Cardiac muscle cell (in vitro differentiated cells and primary cell): ENCODE results near the gene AMZ1. TPM values are rescaled to one million over a fixed set of nuclear protein-coding genes. Genes with fewer than 3 reads are reported as not detected.

ENCODE experiments used
- DNase-seq, 2 donors: peaks; one replicate each; pipeline versions ENCODE4 v3.0.0 to v3.0.0-alpha.2; 2010 to 2017; ENCODE audit warnings: low read depth in 1 of 2, low spot score in 1 of 2
- H3K27ac ChIP-seq: fragments of 200-600 bp; sonication (generic); 2 replicates; pipeline ENCODE4 v1.5.1; 2016
- H3K27me3 ChIP-seq: fragments of 200-600 bp; sonication (generic); 2 replicates; pipeline ENCODE4 v1.6.0; 2016; ENCODE audit warnings: control low read depth
- H3K36me3 ChIP-seq: fragments of 200-600 bp; sonication (generic); 2 replicates; pipeline ENCODE4 v1.5.1; 2016; ENCODE audit warnings: control low read depth
- H3K4me1 ChIP-seq: fragments of 200-600 bp; sonication (generic); 2 replicates; pipeline ENCODE4 v1.8.1; 2017; ENCODE audit warnings: low read depth, mild to moderate bottlenecking, mixed run types
- H3K4me3 ChIP-seq: fragments of 200-600 bp; sonication (generic); 2 replicates; pipeline ENCODE4 v1.5.1; 2016; ENCODE audit warnings: mild to moderate bottlenecking
- H3K9me3 ChIP-seq: fragments of 200-600 bp; sonication (generic); 2 replicates; pipeline ENCODE4 v1.5.1; 2017; ENCODE audit warnings: low read depth, mild to moderate bottlenecking, control low read depth
- polyA plus RNA-seq: library from polyadenylated mRNA; unstranded; fragments of >200 nt; fragmentation: Nextera tagmentation; extraction: Ambion mirVana; gene quantifications from 2 replicates; pipeline ENCODE4 v1.2.1, GENCODE V29; 2016
- total RNA-seq: library from RNA; depleted of rRNA; stranded (reverse); fragments of >200 nt; gene quantifications from 2 replicates; pipeline ENCODE4 v1.2.3, GENCODE V29; 2016
- TF ChIP-seq, protein P1 (sequence below): IDR thresholded peaks from 2 replicates; pipeline ENCODE4 v1.5.1; 2012; ENCODE audit warnings: low read depth, mild to moderate bottlenecking, low read length

The AMZ1 gene
- total and polyA plus RNA-seq, 2 experiments from 2014 or later = 0.80 to 1.6 TPM

DNA sequence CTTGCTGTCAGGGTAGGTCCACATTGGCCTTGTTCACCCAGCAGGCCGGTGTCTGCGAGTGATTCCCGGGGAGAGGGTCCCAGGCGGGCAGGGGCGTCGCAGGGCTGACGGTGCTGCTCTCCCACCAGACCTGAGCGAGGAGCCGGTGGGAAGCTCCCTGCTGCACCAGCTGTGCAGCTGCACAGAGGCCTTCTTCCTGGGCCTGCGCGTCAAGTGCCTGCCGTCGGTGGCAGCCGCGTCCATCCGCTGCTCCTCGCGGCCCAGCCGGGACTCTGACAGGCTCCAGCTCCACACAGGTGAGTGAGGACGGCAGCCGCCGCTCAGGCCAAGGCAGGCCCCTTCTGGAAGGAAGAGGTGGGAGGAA lies 14.6 kb downstream of the AMZ1 start:
- no peak overlapping the region for H3K27ac ChIP-seq
- H3K4me3 ChIP-seq = no peak overlapping the region
- H3K4me1 ChIP-seq = no peaks in the 10 kb centered on the region
- DNase-seq = no peak
- no peaks in the 10 kb centered on the region for H3K9me3 ChIP-seq
- H3K36me3 ChIP-seq = no peaks in the 10 kb centered on the region
- TF ChIP-seq, protein P1, sequence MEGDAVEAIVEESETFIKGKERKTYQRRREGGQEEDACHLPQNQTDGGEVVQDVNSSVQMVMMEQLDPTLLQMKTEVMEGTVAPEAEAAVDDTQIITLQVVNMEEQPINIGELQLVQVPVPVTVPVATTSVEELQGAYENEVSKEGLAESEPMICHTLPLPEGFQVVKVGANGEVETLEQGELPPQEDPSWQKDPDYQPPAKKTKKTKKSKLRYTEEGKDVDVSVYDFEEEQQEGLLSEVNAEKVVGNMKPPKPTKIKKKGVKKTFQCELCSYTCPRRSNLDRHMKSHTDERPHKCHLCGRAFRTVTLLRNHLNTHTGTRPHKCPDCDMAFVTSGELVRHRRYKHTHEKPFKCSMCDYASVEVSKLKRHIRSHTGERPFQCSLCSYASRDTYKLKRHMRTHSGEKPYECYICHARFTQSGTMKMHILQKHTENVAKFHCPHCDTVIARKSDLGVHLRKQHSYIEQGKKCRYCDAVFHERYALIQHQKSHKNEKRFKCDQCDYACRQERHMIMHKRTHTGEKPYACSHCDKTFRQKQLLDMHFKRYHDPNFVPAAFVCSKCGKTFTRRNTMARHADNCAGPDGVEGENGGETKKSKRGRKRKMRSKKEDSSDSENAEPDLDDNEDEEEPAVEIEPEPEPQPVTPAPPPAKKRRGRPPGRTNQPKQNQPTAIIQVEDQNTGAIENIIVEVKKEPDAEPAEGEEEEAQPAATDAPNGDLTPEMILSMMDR = no peak
- H3K27me3 ChIP-seq = no peaks in the 10 kb centered on the region

DNA sequence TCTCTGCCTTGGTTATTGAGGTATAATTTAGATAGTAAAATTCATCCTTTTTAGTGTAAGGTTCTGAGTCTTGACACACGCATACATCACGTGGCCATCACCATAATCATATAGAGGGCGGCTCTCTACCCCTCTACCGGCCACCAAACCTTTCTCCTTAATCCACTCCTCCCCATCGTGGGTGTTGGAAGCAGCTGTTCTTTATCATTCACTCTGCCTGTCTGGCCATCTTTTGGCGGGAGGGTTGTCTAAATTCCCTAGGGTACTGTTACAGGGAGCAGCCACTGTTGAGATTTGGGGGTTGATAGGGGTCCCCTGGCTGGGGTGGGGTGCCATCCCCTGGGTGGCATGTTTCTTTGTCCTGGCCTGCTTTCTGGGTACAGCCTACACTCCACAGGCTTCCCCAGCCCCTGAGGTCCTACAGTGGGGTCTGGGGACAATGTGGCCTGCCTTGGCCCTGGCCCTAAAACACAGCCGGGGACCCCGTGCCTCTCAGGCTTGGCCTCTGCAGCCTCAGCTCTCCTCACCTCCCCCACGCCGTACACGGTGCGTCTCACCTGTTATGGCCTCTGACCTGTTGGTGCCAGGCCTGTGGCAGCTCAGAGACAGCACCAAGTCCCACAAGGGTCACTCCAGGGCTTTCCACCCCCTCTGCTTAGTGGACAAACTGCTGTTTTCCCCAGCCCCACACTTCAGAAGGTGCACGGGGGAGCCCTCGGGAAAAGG lies 17.5 kb downstream of the AMZ1 start:
- no peaks in the 10 kb centered on the region for H3K9me3 ChIP-seq
- peaks cover 6% of the 10 kb centered on the region for H3K4me1 ChIP-seq
- no peaks in the 10 kb centered on the region for H3K36me3 ChIP-seq
- no peaks in the 10 kb centered on the region for H3K27me3 ChIP-seq
- no peak overlapping the region for H3K4me3 ChIP-seq
- DNase-seq = no peak
- TF ChIP-seq, protein P1 = no peak
- no peak overlapping the region for H3K27ac ChIP-seq

DNA sequence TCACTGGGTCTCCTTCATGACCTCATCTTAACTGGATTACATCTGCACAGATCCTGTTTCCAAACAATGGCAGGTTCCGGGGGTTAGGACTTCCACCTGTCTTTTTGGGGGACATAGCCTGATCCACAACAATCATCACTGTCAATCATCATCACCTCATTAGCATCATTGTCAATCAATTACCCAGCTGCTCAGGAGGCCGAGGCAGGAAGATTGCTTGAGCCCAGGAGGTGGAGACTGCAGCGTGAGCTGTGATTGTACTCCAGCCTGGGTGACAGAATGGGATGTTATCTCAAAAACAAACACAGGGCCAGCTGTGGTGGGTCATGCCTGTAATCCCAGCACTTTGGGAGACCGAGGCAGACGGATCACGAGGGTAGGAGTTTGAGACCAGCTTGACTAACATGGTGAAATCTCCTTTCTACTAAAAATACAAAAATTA lies 18.7 kb downstream of the AMZ1 start:
- Histone ChIP-seq H3K4me3 (no peak overlapping the region), H3K27me3 (no peaks in the 10 kb centered on the region), H3K9me3 (no peaks in the 10 kb centered on the region), H3K4me1 (peaks cover 8% of the 10 kb centered on the region), H3K36me3 (no peaks in the 10 kb centered on the region), H3K27ac (no peak overlapping the region)
- DNase-seq = peak in 1 of 2 donors; percentile 20
- TF ChIP-seq, protein P1 = no peak

DNA sequence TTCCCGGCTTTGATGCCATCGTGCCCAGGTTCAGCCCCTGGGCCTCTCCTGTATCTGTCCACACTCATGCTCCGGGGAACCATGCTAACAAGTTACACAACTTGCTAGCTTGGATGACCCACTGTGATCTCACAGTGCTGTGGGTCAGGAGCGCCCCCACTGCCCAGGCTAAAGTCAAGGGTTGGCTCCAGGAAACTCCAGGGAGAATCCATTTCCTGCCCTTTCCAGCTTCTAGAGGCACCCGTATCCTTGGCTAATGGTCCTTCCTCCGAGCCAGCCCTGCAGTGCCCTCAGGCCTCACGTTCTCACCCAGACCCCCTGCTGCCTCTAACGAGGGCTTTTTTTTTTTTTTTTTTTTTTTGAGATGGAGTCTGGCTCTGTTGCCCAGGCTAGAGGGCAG lies 19.5 kb downstream of the AMZ1 start:
- no peaks in the 10 kb centered on the region for H3K27me3 ChIP-seq
- H3K4me3 ChIP-seq = no peak overlapping the region

DNA sequence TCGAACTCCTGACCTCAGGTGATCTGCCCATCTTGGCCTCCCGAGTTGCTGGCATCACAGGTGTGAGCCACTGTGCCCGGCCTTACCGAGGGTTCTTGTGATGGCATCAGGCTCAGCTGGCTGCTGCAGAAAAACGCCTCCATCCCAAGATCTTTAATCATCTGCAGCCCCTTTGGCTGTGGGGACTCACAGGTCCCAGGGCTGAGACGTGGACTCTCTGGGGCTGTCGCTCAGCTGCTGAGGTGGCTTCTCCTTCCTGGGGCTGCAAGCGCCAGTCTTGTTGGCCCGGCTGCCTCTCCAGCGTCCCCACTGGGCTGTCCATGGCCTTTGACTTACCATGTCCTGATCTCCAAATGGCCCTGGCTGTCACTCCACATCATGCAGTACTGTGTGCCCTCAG lies 20.0 kb downstream of the AMZ1 start:
- no peaks in the 10 kb centered on the region for H3K27me3 ChIP-seq
- H3K36me3 ChIP-seq = no peaks in the 10 kb centered on the region
- H3K4me1 ChIP-seq = peaks cover 21% of the 10 kb centered on the region
- no peak overlapping the region for H3K4me3 ChIP-seq
- no peak for DNase-seq
- H3K27ac ChIP-seq = no peak overlapping the region
- TF ChIP-seq, protein P1 = no peak
- H3K9me3 ChIP-seq = no peaks in the 10 kb centered on the region

More for the DNA sequence above, 19.5 kb downstream of the AMZ1 start:
- TF ChIP-seq, protein P1 = no peak
- Histone ChIP-seq H3K27ac (no peak overlapping the region), H3K9me3 (no peaks in the 10 kb centered on the region), H3K36me3 (no peaks in the 10 kb centered on the region), H3K4me1 (peaks cover 16% of the 10 kb centered on the region)
- no peak for DNase-seq
